ENCODE results near the gene YY1AP1.
"Not testable (repeated sequence)": the region's sequence is repeated elsewhere in the genome, so short reads cannot be mapped to it uniquely, and the experiment has no call there.

The YY1AP1 gene

GRCh38 chr1:155688324-155689080 lies at the start of gene YY1AP1:
Gene YY1AP1 (minus strand): TSS chr1:155688774. CDS start chr1:155680436, 8,338 bp downstream.
- DNase-seq (ENCODE audit: low read depth, low spot score) = peak; percentile 97

GRCh38 chr1:155729031-155729898 lies 40.7 kb upstream of the YY1AP1 start:
- peak; percentile 79 for DNase-seq (ENCODE audit: low read depth, low spot score)

- DNase-seq (ENCODE audit: low read depth, low spot score) = no peak
These were observed 36.6 kb upstream of the YY1AP1 start for GRCh38 chr1:155725142-155725541.

GRCh38 chr1:155719703-155720102 lies 31.1 kb upstream of the YY1AP1 start:
- DNase-seq (ENCODE audit: low read depth, low spot score) = no peak

GRCh38 chr1:155718524-155719115 lies 30.0 kb upstream of the YY1AP1 start:
- not testable (repeated sequence) for DNase-seq (ENCODE audit: low read depth, low spot score)

- DNase-seq (ENCODE audit: low read depth, low spot score) = no peak
These were observed 28.5 kb upstream of the YY1AP1 start for GRCh38 chr1:155717041-155717440.

GRCh38 chr1:155715777-155716176 lies 27.2 kb upstream of the YY1AP1 start:
- DNase-seq (ENCODE audit: low read depth, low spot score) = no peak

- not testable (repeated sequence) for DNase-seq (ENCODE audit: low read depth, low spot score)
These were observed 26.5 kb upstream of the YY1AP1 start for GRCh38 chr1:155715056-155715455.

- no peak for DNase-seq (ENCODE audit: low read depth, low spot score)
These were observed 24.5 kb upstream of the YY1AP1 start for GRCh38 chr1:155713075-155713474.

GRCh38 chr1:155712636-155713035 lies 24.1 kb upstream of the YY1AP1 start:
- not testable (repeated sequence) for DNase-seq (ENCODE audit: low read depth, low spot score)

- DNase-seq (ENCODE audit: low read depth, low spot score) = not testable (repeated sequence)
These were observed 22.9 kb upstream of the YY1AP1 start for GRCh38 chr1:155711457-155711856.

- no peak for DNase-seq (ENCODE audit: low read depth, low spot score)
These were observed 20.8 kb upstream of the YY1AP1 start for GRCh38 chr1:155709391-155709790.

GRCh38 chr1:155706139-155706538 lies 17.6 kb upstream of the YY1AP1 start:
- DNase-seq (ENCODE audit: low read depth, low spot score) = peak; percentile 49

GRCh38 chr1:155704414-155704813 lies 15.8 kb upstream of the YY1AP1 start:
- DNase-seq (ENCODE audit: low read depth, low spot score) = not testable (repeated sequence)

GRCh38 chr1:155703216-155703615 lies 14.6 kb upstream of the YY1AP1 start:
- DNase-seq (ENCODE audit: low read depth, low spot score) = no peak

- not testable (repeated sequence) for DNase-seq (ENCODE audit: low read depth, low spot score)
These were observed 13.1 kb upstream of the YY1AP1 start for GRCh38 chr1:155701675-155702074.

GRCh38 chr1:155699062-155699461 lies 10.5 kb upstream of the YY1AP1 start:
- DNase-seq (ENCODE audit: low read depth, low spot score) = not testable (repeated sequence)

GRCh38 chr1:155698382-155699038 lies 9.9 kb upstream of the YY1AP1 start:
- DNase-seq (ENCODE audit: low read depth, low spot score) = peak; percentile 72

- DNase-seq (ENCODE audit: low read depth, low spot score) = not testable (repeated sequence)
These were observed 9.0 kb upstream of the YY1AP1 start for GRCh38 chr1:155697616-155698015.

GRCh38 chr1:155697046-155697445 lies 8.5 kb upstream of the YY1AP1 start:
- DNase-seq (ENCODE audit: low read depth, low spot score) = no peak

- no peak for DNase-seq (ENCODE audit: low read depth, low spot score)
These were observed 8.0 kb upstream of the YY1AP1 start for GRCh38 chr1:155696524-155696923.

- DNase-seq (ENCODE audit: low read depth, low spot score) = no peak
These were observed 7.0 kb upstream of the YY1AP1 start for GRCh38 chr1:155695608-155696007.

Measured in astrocyte of the hippocampus (primary cell).